Progenitor cell of endocrine pancreas (in vitro differentiated cells): ENCODE data around the gene TTLL6. TPM values are rescaled to one million over a fixed set of nuclear protein-coding genes. Genes with fewer than 3 reads are reported as not detected.

Experiments
- DNase-seq: peaks from one replicate; pipeline ENCODE4 v3.0.0; 2021; ENCODE audit warnings: low spot score; ENCODE audit not compliant: unreplicated experiment
- H3K27ac Mint-ChIP-seq: 2 replicates; pipeline ENCODE4 v1.8.0; 2021; ENCODE audit warnings: mild to moderate bottlenecking, moderate library complexity, mixed read lengths
- H3K27me3 Mint-ChIP-seq: 2 replicates; pipeline ENCODE4 v1.8.0; 2021; ENCODE audit warnings: mixed read lengths
- H3K36me3 Mint-ChIP-seq: 2 replicates; pipeline ENCODE4 v1.8.0; 2022; ENCODE audit warnings: mixed read lengths; ENCODE audit not compliant: insufficient read depth
- H3K4me1 Mint-ChIP-seq: 2 replicates; pipeline ENCODE4 v1.8.0; 2021; ENCODE audit warnings: low read depth, mixed read lengths
- H3K4me3 Mint-ChIP-seq: 2 replicates; pipeline ENCODE4 v1.8.0; 2021; ENCODE audit warnings: low read depth, mild to moderate bottlenecking, moderate library complexity, mixed read lengths
- H3K9me3 Mint-ChIP-seq: 2 replicates; pipeline ENCODE4 v1.8.0; 2021; ENCODE audit warnings: low read depth, mixed read lengths
- CTCF ChIP-seq: fragments of 200-600 bp; sonication (generic); IDR thresholded peaks from one replicate; pipeline ENCODE4 v1.5.0; 2021; ENCODE audit warnings: antibody characterized with exemption, mild to moderate bottlenecking; ENCODE audit not compliant: unreplicated experiment
- total RNA-seq: library from RNA; stranded (reverse); gene quantifications from 2 replicates; pipeline ENCODE4 v1.2.1, GENCODE V29; 2021

Gene TTLL6
- total RNA-seq, 1 donor from 2014 or later: 4.0 TPM

GRCh38 chr17:48751733-48752398, 65.2 kb downstream of the TTLL6 start:
- H3K4me3 Mint-ChIP-seq: peak overlapping the region; percentile 58
- no peak for TF ChIP-seq CTCF
- no peak for DNase-seq
- peaks cover 93% of the 10 kb centered on the region for H3K27me3 Mint-ChIP-seq
- peak overlapping the region; percentile 81 for H3K27ac Mint-ChIP-seq
- H3K9me3 Mint-ChIP-seq: no peaks in the 10 kb centered on the region
- no peaks in the 10 kb centered on the region for H3K36me3 Mint-ChIP-seq
- peaks cover 19% of the 10 kb centered on the region for H3K4me1 Mint-ChIP-seq

GRCh38 chr17:48751172-48751571, 65.9 kb downstream of the TTLL6 start:
- no peak for DNase-seq
- no peaks in the 10 kb centered on the region for H3K9me3 Mint-ChIP-seq
- H3K36me3 Mint-ChIP-seq: no peaks in the 10 kb centered on the region
- TF ChIP-seq CTCF: no peak
- no peak overlapping the region for H3K27ac Mint-ChIP-seq
- peaks cover 94% of the 10 kb centered on the region for H3K27me3 Mint-ChIP-seq
- peaks cover 19% of the 10 kb centered on the region for H3K4me1 Mint-ChIP-seq
- H3K4me3 Mint-ChIP-seq: no peak overlapping the region

GRCh38 chr17:48749621-48750553, 67.1 kb downstream of the TTLL6 start:
- Mint-ChIP-seq H3K27me3 (peaks cover 94% of the 10 kb centered on the region), H3K27ac (no peak overlapping the region), H3K36me3 (no peaks in the 10 kb centered on the region), H3K9me3 (no peaks in the 10 kb centered on the region), H3K4me1 (peaks cover 19% of the 10 kb centered on the region), H3K4me3 (no peak overlapping the region)
- no peak for TF ChIP-seq CTCF
- DNase-seq: no peak

GRCh38 chr17:48748718-48749566, 68.1 kb downstream of the TTLL6 start:
- no peak overlapping the region for H3K4me3 Mint-ChIP-seq
- H3K4me1 Mint-ChIP-seq: peaks cover 19% of the 10 kb centered on the region
- H3K9me3 Mint-ChIP-seq: no peaks in the 10 kb centered on the region
- peaks cover 95% of the 10 kb centered on the region for H3K27me3 Mint-ChIP-seq
- no peak for TF ChIP-seq CTCF
- H3K36me3 Mint-ChIP-seq: no peaks in the 10 kb centered on the region
- DNase-seq: no peak
- no peak overlapping the region for H3K27ac Mint-ChIP-seq
